HG02798 (cell line): ENCODE data around the gene SPACA7.
"Not testable (repeated sequence)": the region's sequence is repeated elsewhere in the genome, so short reads cannot be mapped to it uniquely, and the experiment has no call there.

Experiments used
- ATAC-seq: cut with Tn5 transposase; IDR thresholded peaks from one replicate; pipeline ENCODE4 v1.9.1; 2021; ENCODE audit warnings: mild to moderate bottlenecking; ENCODE audit not compliant: unreplicated experiment, poor library complexity

The SPACA7 gene

GRCh38 chr13:112348642-112349345, 27.4 kb upstream of the SPACA7 start:
- ATAC-seq, result no peak

GRCh38 chr13:112349681-112350080, 26.5 kb upstream of the SPACA7 start:
- ATAC-seq, result no peak

GRCh38 chr13:112350300-112350699, 25.9 kb upstream of the SPACA7 start:
- ATAC-seq, result no peak

- ATAC-seq, result no peak
Observed at GRCh38 chr13:112351825-112352224, 24.3 kb upstream of the SPACA7 start.

GRCh38 chr13:112353856-112354255, 22.3 kb upstream of the SPACA7 start:
- no peak for ATAC-seq

GRCh38 chr13:112354330-112355273, 21.6 kb upstream of the SPACA7 start:
- no peak for ATAC-seq

GRCh38 chr13:112355274-112355838, 20.8 kb upstream of the SPACA7 start:
- no peak for ATAC-seq

- no peak for ATAC-seq
Observed at GRCh38 chr13:112356190-112356589, 20.0 kb upstream of the SPACA7 start.

GRCh38 chr13:112358156-112358555, 18.0 kb upstream of the SPACA7 start:
- no peak for ATAC-seq

GRCh38 chr13:112362021-112362420, 14.1 kb upstream of the SPACA7 start:
- no peak for ATAC-seq

- ATAC-seq, result no peak
Observed at GRCh38 chr13:112363867-112364528, 12.2 kb upstream of the SPACA7 start.

- ATAC-seq, result no peak
Observed at GRCh38 chr13:112366907-112367646, 9.1 kb upstream of the SPACA7 start.

GRCh38 chr13:112368883-112369282, 7.3 kb upstream of the SPACA7 start:
- ATAC-seq, result no peak

- ATAC-seq, result no peak
Observed at GRCh38 chr13:112370311-112370710, 5.8 kb upstream of the SPACA7 start.

- no peak for ATAC-seq
Observed at GRCh38 chr13:112374271-112374670, 1.9 kb upstream of the SPACA7 start.

- no peak for ATAC-seq
Observed at GRCh38 chr13:112391746-112392145, 15.6 kb downstream of the SPACA7 start.

- no peak for ATAC-seq
Observed at GRCh38 chr13:112392719-112393118, 16.6 kb downstream of the SPACA7 start.

GRCh38 chr13:112395022-112395421, 18.9 kb downstream of the SPACA7 start:
- not testable (repeated sequence) for ATAC-seq

- not testable (repeated sequence) for ATAC-seq
Observed at GRCh38 chr13:112395941-112396340, 19.8 kb downstream of the SPACA7 start.

GRCh38 chr13:112397108-112397507, 21.0 kb downstream of the SPACA7 start:
- no peak for ATAC-seq
